ENCODE measurements around the gene FUBP3.

DNA sequence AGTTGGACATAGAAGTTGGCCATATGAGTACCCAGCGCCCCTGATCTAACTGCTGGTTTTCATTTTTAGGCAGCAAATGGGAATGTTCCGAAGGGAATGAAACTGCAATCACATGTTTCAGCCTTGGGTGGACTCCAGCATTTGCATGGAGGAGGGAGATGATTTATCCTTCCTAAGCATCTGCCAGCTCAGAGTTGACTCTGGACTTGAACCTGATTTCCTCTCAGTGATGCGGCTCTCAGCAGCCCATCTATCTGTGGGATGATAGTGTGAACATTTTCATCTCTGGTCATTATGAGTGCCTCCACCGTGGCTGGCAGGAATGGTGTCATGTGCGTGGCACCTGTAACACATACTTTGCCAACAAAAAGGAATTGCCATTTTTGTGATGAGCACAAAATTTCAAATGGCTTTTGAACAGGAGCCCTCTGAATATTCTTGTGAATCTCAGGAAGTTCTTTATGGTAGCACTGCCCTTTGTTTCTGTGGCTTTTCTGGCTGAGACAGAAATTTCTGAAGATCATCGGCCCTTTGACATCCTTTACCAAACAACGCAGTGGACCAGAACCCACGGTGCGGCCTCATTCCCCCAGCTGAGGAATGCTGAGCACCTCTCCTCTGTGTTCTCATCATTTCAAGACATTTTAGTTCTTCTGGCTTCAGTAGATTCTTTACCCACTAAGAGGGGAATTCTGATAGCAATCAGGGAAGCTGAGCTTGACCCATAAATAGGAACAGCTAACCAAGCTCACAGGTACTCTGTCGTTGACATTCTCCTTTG, 28.5 kb downstream of the FUBP3 start:
- TF ChIP-seq, protein P1, sequence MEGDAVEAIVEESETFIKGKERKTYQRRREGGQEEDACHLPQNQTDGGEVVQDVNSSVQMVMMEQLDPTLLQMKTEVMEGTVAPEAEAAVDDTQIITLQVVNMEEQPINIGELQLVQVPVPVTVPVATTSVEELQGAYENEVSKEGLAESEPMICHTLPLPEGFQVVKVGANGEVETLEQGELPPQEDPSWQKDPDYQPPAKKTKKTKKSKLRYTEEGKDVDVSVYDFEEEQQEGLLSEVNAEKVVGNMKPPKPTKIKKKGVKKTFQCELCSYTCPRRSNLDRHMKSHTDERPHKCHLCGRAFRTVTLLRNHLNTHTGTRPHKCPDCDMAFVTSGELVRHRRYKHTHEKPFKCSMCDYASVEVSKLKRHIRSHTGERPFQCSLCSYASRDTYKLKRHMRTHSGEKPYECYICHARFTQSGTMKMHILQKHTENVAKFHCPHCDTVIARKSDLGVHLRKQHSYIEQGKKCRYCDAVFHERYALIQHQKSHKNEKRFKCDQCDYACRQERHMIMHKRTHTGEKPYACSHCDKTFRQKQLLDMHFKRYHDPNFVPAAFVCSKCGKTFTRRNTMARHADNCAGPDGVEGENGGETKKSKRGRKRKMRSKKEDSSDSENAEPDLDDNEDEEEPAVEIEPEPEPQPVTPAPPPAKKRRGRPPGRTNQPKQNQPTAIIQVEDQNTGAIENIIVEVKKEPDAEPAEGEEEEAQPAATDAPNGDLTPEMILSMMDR (IDR thresholded peaks at IDR 0.05), result no peak
- no peak for TF ChIP-seq POLR2A (IDR thresholded peaks at IDR 0.05)

Measured in stomach (tissue), 4 donors.